GM12865 (cell line): ENCODE measurements around the gene MPZL1.

ENCODE experiments used
- DNase-seq: peaks from one replicate; pipeline ENCODE4 v3.0.0; 2010; ENCODE audit warnings: low read depth
- H3K4me3 ChIP-seq: 2 replicates; pipeline ENCODE4 v1.5.1; 2011; ENCODE audit warnings: mild to moderate bottlenecking, low read depth, low read length, control low read depth
- CTCF ChIP-seq: IDR thresholded peaks from 2 replicates; pipeline ENCODE4 v1.5.1; 2011; ENCODE audit warnings: low read length, control low read depth, low read depth, inconsistent platforms; ENCODE audit not compliant: insufficient read depth; ENCODE audit errors: missing control alignments

MPZL1 gene

GRCh38 chr1:167774710-167775109 is 52.9 kb downstream of the MPZL1 start:
- H3K4me3 ChIP-seq, result no peak overlapping the region
- no peak for DNase-seq
- TF ChIP-seq CTCF, result no peak

GRCh38 chr1:167775178-167775577 is 53.4 kb downstream of the MPZL1 start:
- H3K4me3 ChIP-seq, result no peak overlapping the region
- no peak for TF ChIP-seq CTCF
- DNase-seq, result no peak

- no peak for TF ChIP-seq CTCF
- no peak overlapping the region for H3K4me3 ChIP-seq
- no peak for DNase-seq
Observed at GRCh38 chr1:167776151-167776550, 54.4 kb downstream of the MPZL1 start.

- DNase-seq, result no peak
- no peak for TF ChIP-seq CTCF
- H3K4me3 ChIP-seq, result no peak overlapping the region
Observed at GRCh38 chr1:167776616-167777268, 55.0 kb downstream of the MPZL1 start.

- no peak for TF ChIP-seq CTCF
- no peak for DNase-seq
- H3K4me3 ChIP-seq, result no peak overlapping the region
Observed at GRCh38 chr1:167777269-167777650, 55.5 kb downstream of the MPZL1 start.

GRCh38 chr1:167781558-167781957 is 59.8 kb downstream of the MPZL1 start:
- no peak for DNase-seq
- no peak for TF ChIP-seq CTCF
- H3K4me3 ChIP-seq, result no peak overlapping the region

- TF ChIP-seq CTCF, result no peak
- H3K4me3 ChIP-seq, result no peak overlapping the region
- DNase-seq, result no peak
Observed at GRCh38 chr1:167782946-167783345, 61.2 kb downstream of the MPZL1 start.
